Stimulated activated CD4-positive, alpha-beta T cell treated with anti-CD3 and anti-CD28 coated beads, TNF-alpha, amount 100 ng/mL, for 1 hour (primary cell): ENCODE results near the gene SIGLEC9.
"Not testable (repeated sequence)": the region's sequence is repeated elsewhere in the genome, so short reads cannot be mapped to it uniquely, and the experiment has no call there.

Source experiments
- DNase-seq, 3 donors: peaks; one replicate each; pipeline ENCODE4 v3.0.0-alpha.2; 2020; ENCODE audit warnings: low read depth in 3 of 3, low spot score in 1 of 3

SIGLEC9 gene

DNA sequence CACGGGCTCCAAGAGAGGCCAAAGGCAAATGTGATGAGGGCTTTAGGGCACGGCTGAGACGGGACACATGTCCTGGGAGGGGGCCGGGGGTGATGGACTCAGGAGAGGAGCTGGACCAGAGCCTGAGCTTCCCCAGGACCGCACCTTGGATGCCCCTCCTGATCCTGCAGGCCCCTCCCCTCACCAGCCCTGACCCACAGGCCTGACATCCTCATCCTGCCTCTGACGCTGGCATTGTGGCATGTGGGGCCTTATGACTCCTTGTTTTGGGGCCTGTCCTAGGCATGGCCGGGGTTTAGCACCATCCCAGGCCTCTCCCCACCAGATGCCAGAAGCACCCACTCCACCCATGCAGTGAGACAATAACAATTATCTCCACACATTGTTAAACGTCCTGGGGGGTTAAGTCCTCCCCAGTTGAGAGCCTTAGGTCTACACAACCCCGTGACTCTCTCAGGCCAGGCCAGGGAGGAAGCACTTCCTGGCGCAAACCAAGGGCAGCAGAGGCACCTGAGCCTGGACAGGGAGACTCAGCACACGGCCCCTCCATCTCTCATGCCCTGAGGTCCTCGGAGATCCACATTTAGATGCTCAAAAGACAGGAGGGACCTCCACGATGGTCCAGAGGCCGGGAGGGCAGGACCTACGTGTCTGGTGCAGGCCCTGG lies 18.2 kb downstream of the SIGLEC9 start:
- DNase-seq: not testable (repeated sequence)

DNA sequence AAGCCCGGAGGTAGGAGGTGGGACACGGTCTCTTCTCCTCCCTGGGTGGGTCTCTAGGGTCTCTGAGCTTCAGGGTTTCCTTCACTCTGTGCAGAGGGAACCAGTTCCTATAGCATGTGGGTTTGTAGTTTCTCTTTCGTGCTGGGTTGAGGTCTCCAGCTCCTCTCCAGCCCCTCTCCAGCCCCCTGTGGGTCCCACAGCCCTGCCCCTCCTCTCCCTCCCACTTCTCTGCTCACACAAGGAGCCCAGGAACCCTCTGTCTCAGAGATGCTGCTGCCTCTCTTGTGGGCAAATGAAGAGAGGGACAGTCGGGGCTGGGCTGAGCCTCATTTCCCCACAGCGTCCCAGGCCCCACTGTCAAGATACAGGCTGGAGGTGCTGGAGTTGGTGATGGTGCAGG lies 18.8 kb downstream of the SIGLEC9 start:
- DNase-seq: no peak

- DNase-seq: no peak
Observed at GRCh38 chr19:51144482-51145045, 19.9 kb downstream of the SIGLEC9 start.

DNA sequence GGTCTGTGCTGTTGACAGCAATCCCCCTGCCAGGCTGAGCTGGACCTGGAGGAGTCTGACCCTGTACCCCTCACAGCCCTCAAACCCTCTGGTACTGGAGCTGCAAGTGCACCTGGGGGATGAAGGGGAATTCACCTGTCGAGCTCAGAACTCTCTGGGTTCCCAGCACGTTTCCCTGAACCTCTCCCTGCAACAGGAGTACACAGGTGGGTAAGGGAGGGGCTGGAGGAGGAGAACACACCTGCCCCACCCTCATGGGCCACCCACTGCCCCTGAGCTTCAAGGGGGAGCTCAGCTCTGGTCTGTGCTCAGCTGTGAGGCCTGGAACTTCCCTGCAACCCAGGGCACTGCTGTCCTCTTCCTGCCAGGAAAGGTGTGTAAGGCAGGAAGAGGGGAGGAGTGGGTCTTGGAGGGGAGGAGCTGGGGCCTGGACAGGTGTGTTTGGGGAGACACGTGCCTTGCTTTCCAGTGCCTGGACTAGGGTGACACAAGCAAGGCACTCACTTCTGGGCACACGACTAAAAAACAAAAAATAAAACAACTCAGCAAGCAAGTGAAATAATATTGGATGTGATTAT lies 21.3 kb downstream of the SIGLEC9 start:
- no peak for DNase-seq

GRCh38 chr19:51146751-51147150 lies 22.0 kb downstream of the SIGLEC9 start:
- DNase-seq: no peak

DNA sequence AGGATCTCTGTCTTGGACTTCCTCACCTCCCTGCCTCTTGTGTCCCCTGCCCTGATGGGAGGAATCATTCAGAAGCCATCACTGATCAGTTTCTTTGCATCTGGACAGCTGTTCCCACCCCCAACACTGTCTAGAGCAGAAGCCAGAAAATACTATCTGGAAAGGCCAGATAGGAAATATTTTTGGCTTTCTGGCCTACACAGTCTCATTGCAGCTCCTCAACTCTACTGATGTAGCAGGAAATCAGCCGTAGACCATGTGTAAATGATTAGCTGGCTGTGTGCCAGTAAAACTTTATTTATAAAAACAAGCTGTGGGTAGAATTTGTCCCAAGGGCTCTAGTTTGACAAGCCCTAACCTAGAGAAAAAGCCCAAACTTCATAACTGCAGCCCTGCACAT lies 23.0 kb downstream of the SIGLEC9 start:
- DNase-seq: no peak

DNA sequence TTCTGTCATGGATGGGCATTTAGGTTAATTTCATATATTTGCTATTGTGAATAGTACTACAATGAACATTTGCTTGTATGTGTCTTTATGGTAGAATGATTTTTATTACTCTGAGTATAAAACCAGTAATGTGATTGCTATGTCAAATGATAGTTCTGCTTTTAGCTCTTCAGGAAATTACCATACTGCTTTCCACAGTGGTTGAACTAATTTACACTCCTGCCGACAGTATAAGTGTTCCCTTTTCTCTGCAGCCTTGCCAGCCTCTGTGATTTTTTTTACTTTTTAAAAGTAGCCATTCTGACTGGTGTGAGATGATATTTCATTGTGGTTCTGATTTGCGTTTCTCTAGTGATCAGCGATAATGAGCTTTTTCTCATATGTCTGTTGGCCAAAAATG lies 23.9 kb downstream of the SIGLEC9 start:
- no peak for DNase-seq

- no peak for DNase-seq
Observed at GRCh38 chr19:51150627-51151026, 25.9 kb downstream of the SIGLEC9 start.

DNA sequence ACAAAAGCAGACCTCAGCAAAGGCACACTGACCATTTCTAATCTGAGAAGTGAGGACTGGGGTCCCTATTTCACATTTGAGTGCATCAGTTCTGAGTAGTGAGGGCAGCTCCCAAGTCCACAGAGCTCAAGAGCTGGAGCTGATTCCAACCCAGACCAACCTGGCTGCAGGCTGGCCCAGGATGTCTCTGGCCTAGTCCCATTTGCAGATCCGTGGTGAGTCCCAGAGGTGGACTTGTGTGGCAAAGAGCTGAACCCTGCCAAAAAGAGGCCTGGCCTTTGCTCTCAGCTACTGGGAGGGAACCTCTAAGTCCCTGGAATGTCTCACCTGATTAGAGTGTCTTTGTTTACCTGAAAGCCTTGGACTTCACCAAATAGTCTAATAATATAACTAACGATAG lies 32.0 kb downstream of the SIGLEC9 start:
- no peak for DNase-seq

GRCh38 chr19:51157265-51157664 lies 32.6 kb downstream of the SIGLEC9 start:
- DNase-seq: no peak

DNA sequence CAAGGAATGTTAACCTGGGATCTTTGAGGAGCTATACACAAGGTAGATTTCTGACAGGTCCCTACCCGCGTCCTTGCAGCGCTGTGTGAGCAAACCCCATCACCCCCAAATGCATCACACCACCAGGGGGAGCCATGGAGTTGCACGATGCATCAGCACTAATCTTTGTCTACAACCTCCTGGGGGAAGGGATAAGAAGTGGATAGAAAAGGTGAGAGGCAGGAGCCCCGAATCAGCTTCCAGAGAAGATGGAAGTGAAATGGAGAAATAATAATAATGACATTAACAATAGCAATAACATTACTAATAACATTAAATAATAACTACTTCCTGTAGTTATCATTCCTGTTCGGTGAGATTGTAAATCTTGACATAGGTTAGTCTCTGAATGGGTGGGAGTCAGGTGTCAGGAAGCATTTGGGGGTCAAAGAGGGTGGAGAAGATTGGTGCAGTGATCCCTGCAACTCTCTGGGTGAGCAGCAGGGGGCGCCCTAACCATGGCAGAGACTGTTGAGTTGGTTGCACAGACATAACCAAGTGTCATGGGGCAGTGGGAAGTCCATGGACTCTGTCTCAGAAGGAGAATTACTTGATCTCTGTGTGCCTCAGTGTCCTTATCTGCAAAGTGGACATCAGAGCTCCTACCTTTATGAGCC lies 33.9 kb downstream of the SIGLEC9 start:
- peak; percentile 22 to 69 (median 38) for DNase-seq

- DNase-seq: no peak
Observed at GRCh38 chr19:51159656-51160055, 35.0 kb downstream of the SIGLEC9 start.

DNA sequence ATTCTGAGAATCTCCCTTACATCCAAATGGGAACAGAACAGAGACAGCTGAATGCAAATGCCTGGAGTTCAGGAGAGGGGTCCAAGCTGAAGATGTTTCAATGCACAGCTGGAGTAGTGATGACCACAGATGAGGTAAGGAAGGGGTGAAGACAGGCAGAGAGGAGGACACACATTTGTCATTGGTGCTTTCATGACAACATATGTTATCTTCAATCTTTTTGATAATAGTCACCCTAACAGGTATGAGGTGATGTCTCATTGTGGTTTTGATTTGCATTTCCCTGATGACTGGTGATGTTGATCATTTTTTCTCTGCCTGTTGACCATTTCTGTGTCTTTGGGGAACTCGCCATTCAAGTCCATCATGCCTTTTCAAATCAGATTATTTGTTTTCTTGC lies 36.6 kb downstream of the SIGLEC9 start:
- DNase-seq: no peak

DNA sequence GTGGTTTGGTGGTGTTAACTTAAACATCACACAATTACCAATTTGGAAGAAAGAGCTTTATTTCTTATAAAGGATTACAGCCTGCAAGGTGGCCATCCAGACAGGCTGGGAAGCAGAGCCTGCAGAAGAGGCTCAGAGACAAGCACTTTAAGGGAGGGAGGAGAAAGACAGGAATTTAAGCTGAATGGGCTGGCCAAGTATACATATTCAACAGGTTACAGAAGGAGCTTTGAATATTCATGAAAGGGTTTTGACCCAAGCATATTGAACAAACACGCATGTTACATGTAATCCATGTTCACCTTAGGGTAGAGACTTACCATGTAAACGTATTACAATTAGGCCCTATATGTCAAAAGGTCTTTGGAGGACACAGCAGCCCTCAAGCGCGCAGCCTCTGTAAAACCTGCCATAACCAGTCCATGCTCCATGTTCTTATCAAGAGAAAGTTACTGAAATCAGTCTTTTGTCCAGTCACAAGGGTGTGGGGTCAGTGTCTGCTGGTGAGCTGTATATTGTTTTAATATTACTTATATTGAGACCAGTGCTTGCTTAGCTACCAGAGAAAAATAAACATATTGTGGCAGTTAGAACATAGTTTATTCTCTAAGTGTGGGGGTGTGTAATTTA lies 37.3 kb downstream of the SIGLEC9 start:
- DNase-seq: no peak

DNA sequence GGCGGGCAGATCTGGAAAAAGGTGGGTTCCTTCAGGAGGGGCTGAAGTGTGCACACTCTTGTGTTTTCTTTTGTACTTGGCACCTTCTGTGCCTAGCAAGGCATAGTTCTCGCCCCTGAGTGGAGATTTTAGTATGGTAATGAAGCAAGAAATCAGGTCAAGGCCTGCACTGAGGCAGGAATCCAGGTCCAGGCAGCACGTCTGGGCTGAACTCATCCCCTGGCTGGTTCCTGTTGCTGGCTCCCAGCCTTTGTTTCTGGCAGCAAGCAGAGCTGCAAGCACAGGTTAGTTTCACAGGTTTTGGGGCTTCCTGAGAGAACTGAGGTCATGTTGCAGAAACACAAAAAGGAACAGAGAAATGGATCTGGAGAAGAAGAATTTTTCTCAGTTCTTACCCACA lies 38.6 kb downstream of the SIGLEC9 start:
- no peak for DNase-seq

DNA sequence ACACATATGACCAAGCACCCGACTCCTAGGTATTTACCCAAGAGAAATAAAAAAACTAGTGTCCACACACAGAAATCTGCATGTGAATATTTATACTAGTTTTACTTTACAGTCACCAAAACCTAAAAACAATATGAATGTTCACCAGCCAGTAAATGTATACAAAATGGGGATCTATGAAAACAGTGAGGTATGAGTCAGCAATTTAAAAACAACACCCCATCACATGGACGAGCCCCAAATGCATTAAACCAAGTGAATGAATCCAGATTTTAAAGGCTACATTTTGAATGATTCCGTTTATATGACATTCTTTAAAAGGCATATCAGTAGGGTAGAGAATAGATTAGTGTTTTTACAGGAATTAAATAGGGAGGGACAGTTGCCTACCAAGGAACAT lies 39.5 kb downstream of the SIGLEC9 start:
- no peak for DNase-seq

DNA sequence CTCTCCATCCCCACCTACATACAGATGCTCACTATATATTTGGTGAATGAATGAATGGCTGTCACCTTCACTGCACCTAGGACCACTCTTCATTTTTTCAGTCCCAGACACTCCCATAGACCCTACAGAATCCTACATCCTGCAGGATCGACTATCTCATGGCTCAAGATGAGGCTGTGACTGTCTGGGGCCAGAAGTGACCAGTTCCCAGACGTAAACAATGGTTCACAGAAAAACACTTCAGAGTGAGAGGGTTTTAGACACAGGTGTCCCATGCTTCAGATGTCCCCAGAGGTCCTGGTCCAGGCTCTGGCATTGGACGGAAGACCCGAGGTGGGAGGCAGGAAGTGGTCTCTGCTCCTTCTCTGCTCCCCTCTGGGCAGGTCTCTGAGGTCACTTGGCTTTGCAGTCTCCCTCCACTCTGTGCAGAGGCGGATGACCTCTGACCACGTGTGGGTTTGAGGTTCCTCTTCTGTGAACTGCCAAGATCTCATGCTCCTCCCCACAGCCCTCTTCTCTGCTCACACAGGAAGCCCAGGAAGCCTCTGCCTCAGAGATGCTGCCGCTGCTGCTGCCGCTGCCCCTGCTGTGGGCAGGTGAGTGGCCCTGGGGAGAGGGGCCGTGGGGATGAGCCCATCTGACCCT lies 42.3 kb downstream of the SIGLEC9 start:
- DNase-seq: no peak

DNA sequence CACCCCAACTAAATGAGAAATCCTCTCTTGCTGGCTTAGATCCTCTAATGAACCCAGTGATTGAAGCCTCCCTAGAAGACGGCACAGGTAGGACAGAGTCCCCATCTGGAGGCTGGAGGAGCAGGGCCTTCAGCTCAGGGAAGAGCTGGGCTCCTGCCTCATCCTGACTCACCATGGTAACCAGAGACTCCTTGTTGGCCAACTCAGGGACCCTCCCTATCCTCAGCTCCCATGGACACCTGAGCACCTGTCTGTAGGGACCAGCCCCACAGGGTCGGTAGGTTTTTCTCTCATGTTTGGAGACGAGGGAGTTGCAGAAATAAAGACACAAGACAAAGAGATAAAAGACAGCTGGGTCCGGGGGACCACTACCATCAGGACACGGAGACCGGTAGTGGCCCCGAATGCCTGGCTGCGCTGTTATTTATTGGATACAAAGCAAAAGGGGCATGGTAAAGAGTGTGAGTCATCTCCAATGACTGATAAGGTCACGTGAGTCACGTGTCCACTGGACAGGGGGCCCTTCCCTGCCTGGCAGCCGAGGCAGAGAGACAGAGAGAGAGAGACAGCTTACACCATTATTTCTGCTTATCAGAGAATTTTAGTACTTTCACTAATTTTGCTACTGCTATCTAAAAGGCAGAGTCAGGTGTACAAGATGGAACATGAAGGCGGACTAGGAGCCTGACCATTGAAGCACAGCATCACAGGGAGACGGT lies 44.0 kb downstream of the SIGLEC9 start:
- DNase-seq: no peak

- DNase-seq: peak; percentile 25 to 56 (median 31)
Observed at GRCh38 chr19:51169283-51169918, 44.7 kb downstream of the SIGLEC9 start.

DNA sequence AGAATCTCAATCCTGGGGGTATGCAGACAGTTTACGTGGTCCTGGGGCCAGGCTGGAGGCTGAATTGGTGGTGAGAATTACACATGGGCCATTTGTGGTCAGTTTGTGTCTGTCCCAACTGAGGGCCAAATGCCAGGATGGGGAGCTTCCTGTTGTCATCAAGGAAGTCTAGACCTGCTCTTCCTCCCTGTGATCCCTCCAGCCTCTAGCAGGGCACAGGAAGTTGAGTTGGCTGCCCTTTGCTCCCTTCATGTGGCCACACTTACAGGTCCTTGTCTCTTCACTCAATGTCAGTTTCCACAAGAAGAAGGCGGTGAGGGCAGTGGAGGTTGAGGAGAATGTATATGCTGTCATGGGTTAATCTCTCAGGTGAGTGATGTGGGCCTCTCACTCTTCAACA lies 47.5 kb downstream of the SIGLEC9 start:
- no peak for DNase-seq
